ELF-1 (cell line): ENCODE data around the gene DGAT2.
A peak's percentile ranks its signal among the peaks of the same experiment; 100 is the strongest.

Source experiments
- DNase-seq: peaks from one replicate; pipeline ENCODE4 v3.0.0-alpha.2; 2016; ENCODE audit warnings: low read depth, low spot score

The DGAT2 gene

GRCh38 chr11:75780888-75781287, 12.3 kb downstream of the DGAT2 start:
- peak; percentile 80 for DNase-seq

GRCh38 chr11:75781296-75781695, 12.7 kb downstream of the DGAT2 start:
- no peak for DNase-seq

- DNase-seq: no peak
Observed at GRCh38 chr11:75781831-75782230, 13.3 kb downstream of the DGAT2 start.

GRCh38 chr11:75782540-75783263, 14.1 kb downstream of the DGAT2 start:
- no peak for DNase-seq

- no peak for DNase-seq
Observed at GRCh38 chr11:75783416-75784084, 15.0 kb downstream of the DGAT2 start.

- no peak for DNase-seq
Observed at GRCh38 chr11:75784085-75784478, 15.5 kb downstream of the DGAT2 start.

- no peak for DNase-seq
Observed at GRCh38 chr11:75784506-75784905, 15.9 kb downstream of the DGAT2 start.

- no peak for DNase-seq
Observed at GRCh38 chr11:75785187-75785586, 16.6 kb downstream of the DGAT2 start.

- DNase-seq: no peak
Observed at GRCh38 chr11:75786101-75786736, 17.6 kb downstream of the DGAT2 start.

- DNase-seq: no peak
Observed at GRCh38 chr11:75789521-75789920, 20.9 kb downstream of the DGAT2 start.

GRCh38 chr11:75790986-75791385, 22.4 kb downstream of the DGAT2 start:
- no peak for DNase-seq

GRCh38 chr11:75792127-75792731, 23.7 kb downstream of the DGAT2 start:
- no peak for DNase-seq

GRCh38 chr11:75792997-75793800, 24.6 kb downstream of the DGAT2 start:
- DNase-seq: peak; percentile 41

- DNase-seq: no peak
Observed at GRCh38 chr11:75793966-75794365, 25.4 kb downstream of the DGAT2 start.

GRCh38 chr11:75795276-75796090, 26.9 kb downstream of the DGAT2 start:
- no peak for DNase-seq

- DNase-seq: no peak
Observed at GRCh38 chr11:75796091-75796435, 27.5 kb downstream of the DGAT2 start.

- no peak for DNase-seq
Observed at GRCh38 chr11:75797116-75797515, 28.5 kb downstream of the DGAT2 start.

- no peak for DNase-seq
Observed at GRCh38 chr11:75797792-75798191, 29.2 kb downstream of the DGAT2 start.

- DNase-seq: no peak
Observed at GRCh38 chr11:75800136-75800675, 31.6 kb downstream of the DGAT2 start.

- no peak for DNase-seq
Observed at GRCh38 chr11:75800728-75801361, 32.3 kb downstream of the DGAT2 start.
